Stimulated activated CD4-positive, alpha-beta T cell treated with anti-CD3 and anti-CD28 coated beads, Interleukin-2, amount 100 ng/mL, for 48 hours (primary cell): ENCODE measurements around the gene LTBR.
A peak's percentile ranks its signal among the peaks of the same experiment; 100 is the strongest.

Experiments
- DNase-seq, 2 donors: peaks; one replicate each; pipeline ENCODE4 v3.0.0-alpha.2; 2020

LTBR gene

GRCh38 chr12:6386038-6386437 lies 2.1 kb downstream of the LTBR start:
- no peak for DNase-seq

- DNase-seq = no peak
Observed at GRCh38 chr12:6386491-6386890, 2.5 kb downstream of the LTBR start.

GRCh38 chr12:6387541-6387940 lies 3.6 kb downstream of the LTBR start:
- no peak for DNase-seq

GRCh38 chr12:6390084-6390799 lies 6.3 kb downstream of the LTBR start:
- DNase-seq = no peak

GRCh38 chr12:6391013-6391412 lies 7.1 kb downstream of the LTBR start:
- DNase-seq = no peak

GRCh38 chr12:6392504-6392903 lies 8.5 kb downstream of the LTBR start:
- no peak for DNase-seq

GRCh38 chr12:6393109-6393508 lies 9.1 kb downstream of the LTBR start:
- no peak for DNase-seq

GRCh38 chr12:6394398-6394797 lies 10.4 kb downstream of the LTBR start:
- DNase-seq = no peak

GRCh38 chr12:6396031-6396430 lies 12.1 kb downstream of the LTBR start:
- DNase-seq = no peak

GRCh38 chr12:6399884-6400644 lies 16.1 kb downstream of the LTBR start:
- no peak for DNase-seq

- no peak for DNase-seq
Observed at GRCh38 chr12:6404390-6404789, 20.4 kb downstream of the LTBR start.

GRCh38 chr12:6405963-6406362 lies 22.0 kb downstream of the LTBR start:
- no peak for DNase-seq

- no peak for DNase-seq
Observed at GRCh38 chr12:6407236-6407954, 23.4 kb downstream of the LTBR start.

- DNase-seq = no peak
Observed at GRCh38 chr12:6416596-6416995, 32.6 kb downstream of the LTBR start.

- no peak for DNase-seq
Observed at GRCh38 chr12:6418796-6419195, 34.8 kb downstream of the LTBR start.

GRCh38 chr12:6420364-6420763 lies 36.4 kb downstream of the LTBR start:
- no peak for DNase-seq

- DNase-seq = peak in 1 of 2 donors; percentile 62
Observed at GRCh38 chr12:6423267-6424007, 39.5 kb downstream of the LTBR start.

- DNase-seq = no peak
Observed at GRCh38 chr12:6424008-6424347, 40.0 kb downstream of the LTBR start.

- DNase-seq = no peak
Observed at GRCh38 chr12:6424866-6425265, 40.9 kb downstream of the LTBR start.

- no peak for DNase-seq
Observed at GRCh38 chr12:6425590-6426531, 41.9 kb downstream of the LTBR start.

- peak; percentile 87 to 88 for DNase-seq
Observed at GRCh38 chr12:6426882-6427671, 43.1 kb downstream of the LTBR start.
